ENCODE results near the gene PTCSC3. TPM values are rescaled to one million over a fixed set of nuclear protein-coding genes. Genes with fewer than 3 reads are reported as not detected.

PTCSC3 gene
- total RNA-seq, 2 donors from 2014 or later: not detected

DNA sequence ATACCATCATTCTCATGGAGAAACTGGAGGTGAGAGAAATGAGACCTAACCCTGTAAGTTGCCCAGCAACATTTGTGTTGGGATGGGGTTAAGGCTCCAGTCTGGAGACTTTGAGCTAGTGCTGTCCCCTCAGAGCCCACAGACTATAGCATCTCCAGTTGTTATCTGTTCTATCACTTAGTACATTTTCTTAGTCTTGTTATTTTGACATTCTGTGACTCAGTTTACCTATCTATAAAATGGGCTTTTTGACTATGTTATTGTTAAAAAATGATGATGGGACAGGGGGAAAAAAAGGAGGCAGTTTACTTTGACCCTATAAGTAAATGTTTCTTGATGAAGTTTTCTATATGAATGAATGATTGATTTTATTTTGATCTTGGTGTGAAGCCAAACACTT is 45.8 kb upstream of the PTCSC3 start:
- Histone ChIP-seq H3K36me3 (no peaks in the 10 kb centered on the region), H3K9ac (ENCODE audit: low read depth in 2 of 2, low read length in 2 of 2) (no peak overlapping the region), H3K4me1 (no peaks in the 10 kb centered on the region), H3K27me3 (no peaks in the 10 kb centered on the region), H3K27ac (no peak overlapping the region), H3K4me3 (no peak overlapping the region), H3K9me3 (no peaks in the 10 kb centered on the region)
- DNase-seq: no peak
- intact Hi-C loops (cut with DNase I): no loop called here
- TF ChIP-seq CTCF (IDR thresholded peaks at IDR 0.05): no peak

- DNase-seq: no peak
- H3K4me1 ChIP-seq: no peaks in the 10 kb centered on the region
- no peaks in the 10 kb centered on the region for H3K36me3 ChIP-seq
- H3K9me3 ChIP-seq: no peaks in the 10 kb centered on the region
- intact Hi-C loops (cut with DNase I): no loop called here
- H3K9ac ChIP-seq (ENCODE audit: low read depth in 2 of 2, low read length in 2 of 2): no peak overlapping the region
- H3K27me3 ChIP-seq: no peaks in the 10 kb centered on the region
- no peak for TF ChIP-seq CTCF (IDR thresholded peaks at IDR 0.05)
- no peak overlapping the region for H3K27ac ChIP-seq
- H3K4me3 ChIP-seq: no peak overlapping the region
Measured at GRCh38 chr14:36221112-36221511, 44.6 kb upstream of the PTCSC3 start.

DNA sequence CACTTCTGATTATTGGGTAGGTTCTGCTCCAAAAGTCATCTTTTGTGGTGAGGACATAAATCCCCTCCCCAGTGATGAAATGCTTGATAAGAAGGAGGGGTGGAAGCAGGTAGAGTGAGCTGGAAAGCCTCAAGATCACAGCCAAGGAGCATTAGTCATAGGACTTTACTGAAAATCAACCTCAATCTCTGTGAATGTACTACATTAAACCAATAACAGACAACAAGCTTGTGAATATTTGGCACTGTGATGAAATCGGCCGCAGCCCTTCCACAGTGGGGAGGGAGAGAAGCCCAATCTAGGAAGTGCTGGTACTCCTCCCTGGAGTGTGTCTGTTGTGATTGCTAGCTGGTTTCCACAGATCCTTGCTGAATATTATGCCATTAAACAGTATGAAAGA is 41.2 kb upstream of the PTCSC3 start:
- TF ChIP-seq CTCF (IDR thresholded peaks at IDR 0.05): no peak
- Histone ChIP-seq H3K36me3 (no peaks in the 10 kb centered on the region), H3K27ac (no peak overlapping the region), H3K27me3 (no peaks in the 10 kb centered on the region), H3K9ac (ENCODE audit: low read depth in 2 of 2, low read length in 2 of 2) (no peak overlapping the region), H3K4me1 (no peaks in the 10 kb centered on the region), H3K9me3 (no peaks in the 10 kb centered on the region), H3K4me3 (no peak overlapping the region)
- DNase-seq: no peak
- intact Hi-C loops (cut with DNase I): no loop called here

GRCh38 chr14:36217027-36217426 is 40.5 kb upstream of the PTCSC3 start:
- DNase-seq: no peak
- TF ChIP-seq CTCF (IDR thresholded peaks at IDR 0.05): no peak
- H3K9ac ChIP-seq (ENCODE audit: low read depth in 2 of 2, low read length in 2 of 2): no peak overlapping the region
- no peaks in the 10 kb centered on the region for H3K27me3 ChIP-seq
- no peaks in the 10 kb centered on the region for H3K9me3 ChIP-seq
- H3K4me3 ChIP-seq: no peak overlapping the region
- H3K27ac ChIP-seq: no peak overlapping the region
- no peaks in the 10 kb centered on the region for H3K4me1 ChIP-seq
- H3K36me3 ChIP-seq: no peaks in the 10 kb centered on the region
- intact Hi-C loops (cut with DNase I): no loop called here

DNA sequence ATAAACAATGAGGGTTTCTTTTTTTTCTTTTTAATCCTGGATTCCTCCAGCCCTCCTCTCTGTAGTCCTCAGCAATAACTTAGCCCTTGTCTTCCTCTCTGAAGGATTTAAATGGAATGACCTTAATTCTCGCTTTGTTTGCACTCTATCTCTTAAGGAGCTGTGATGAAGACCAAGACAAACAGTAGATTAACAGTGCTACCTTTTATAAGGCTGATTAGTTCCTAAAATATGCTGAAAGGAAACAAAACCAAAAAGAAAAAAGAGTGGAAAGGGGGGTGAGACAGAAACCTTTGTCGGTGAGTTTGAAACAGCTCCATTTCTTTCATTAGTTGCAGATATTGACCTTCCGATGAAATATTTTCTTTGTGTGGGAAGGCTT is 38.7 kb upstream of the PTCSC3 start:
- Histone ChIP-seq H3K9me3 (no peaks in the 10 kb centered on the region), H3K36me3 (no peaks in the 10 kb centered on the region), H3K27me3 (no peaks in the 10 kb centered on the region), H3K27ac (no peak overlapping the region), H3K4me3 (no peak overlapping the region), H3K4me1 (no peaks in the 10 kb centered on the region), H3K9ac (ENCODE audit: low read depth in 2 of 2, low read length in 2 of 2) (no peak overlapping the region)
- no peak for TF ChIP-seq CTCF (IDR thresholded peaks at IDR 0.05)
- intact Hi-C loops (cut with DNase I): no loop called here
- DNase-seq: no peak
